ENCODE results near the gene SPDYC. TPM values are rescaled to one million over a fixed set of nuclear protein-coding genes. Genes with fewer than 3 reads are reported as not detected.
A peak's percentile ranks its signal among the peaks of the same experiment; 100 is the strongest.

The SPDYC gene
- total and polyA plus RNA-seq, 2 of the 13 experiments (the other 11 are each of a cell fraction or from before 2014, with no cell fraction given), result 0.15 to 0.33 TPM

DNA sequence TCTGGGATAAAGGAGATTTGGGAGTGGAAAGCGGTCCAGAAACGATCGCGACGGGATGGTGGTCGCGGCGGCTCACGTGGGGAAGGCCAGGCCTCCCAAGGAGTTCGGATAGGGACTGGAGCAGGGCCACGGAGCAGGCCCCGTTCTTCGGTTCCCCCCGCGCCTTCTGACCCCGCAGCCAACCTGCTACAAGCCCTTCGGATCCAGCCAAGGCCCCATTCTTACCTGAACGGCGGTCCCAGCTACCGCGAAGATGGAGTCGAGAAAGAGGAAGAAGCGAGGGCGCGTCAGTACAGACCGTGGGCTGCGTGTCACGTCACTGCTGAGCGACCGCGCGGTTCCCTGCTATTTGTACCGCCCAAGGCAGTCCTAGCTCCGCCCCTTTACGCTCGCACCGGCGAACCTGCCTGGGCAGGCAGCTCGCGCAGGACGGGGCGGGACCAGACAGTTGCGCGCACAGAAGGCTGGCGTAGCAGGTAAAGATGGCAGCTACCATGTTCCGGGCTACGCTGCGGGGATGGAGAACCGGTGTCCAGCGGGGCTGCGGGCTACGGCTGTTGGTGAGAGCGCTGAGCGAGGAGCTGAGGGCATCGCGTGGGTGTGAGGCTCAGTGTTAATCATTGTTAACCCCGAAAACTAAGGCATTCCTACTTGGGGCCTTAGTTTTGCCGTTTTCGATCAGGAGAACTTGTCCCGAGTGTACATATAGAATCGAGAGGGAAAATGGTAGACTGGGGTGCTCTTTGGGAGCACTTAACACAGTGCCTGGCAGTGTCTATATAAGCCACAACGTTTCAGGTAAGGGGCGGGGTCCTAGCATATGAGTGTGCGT is 48.0 kb upstream of the SPDYC start, which contains the start of the genes FAU and MRPL49 (continued):
- peak; percentile 87 for TF ChIP-seq ZNF687 (CRISPR knock-in tag; IDR thresholded peaks at IDR 0.05)
- peak; percentile 37; the same call in 1 of the 2 replicates for TF ChIP-seq RNF2 (conservative IDR thresholded peaks at IDR 0.05; ENCODE audit: low read depth)
- peak; percentile 60; the same call in 1 of the 2 replicates for TF ChIP-seq GATA4 (IDR thresholded peaks at IDR 0.05; ENCODE audit: borderline replicate concordance, low read depth)
- 0 out of 2 replicates have a peak, but pooled peaks have one; percentile 25 for TF ChIP-seq JUN (CRISPR knock-in tag; IDR thresholded peaks at IDR 0.05)
- peak; percentile 93 for TF ChIP-seq THAP11 (CRISPR knock-in tag; IDR thresholded peaks at IDR 0.05)
- peak; percentile 13; the same call in 1 of the 2 replicates for TF ChIP-seq ZNF709 (CRISPR knock-in tag; IDR thresholded peaks at IDR 0.05)
- TF ChIP-seq, protein P1, sequence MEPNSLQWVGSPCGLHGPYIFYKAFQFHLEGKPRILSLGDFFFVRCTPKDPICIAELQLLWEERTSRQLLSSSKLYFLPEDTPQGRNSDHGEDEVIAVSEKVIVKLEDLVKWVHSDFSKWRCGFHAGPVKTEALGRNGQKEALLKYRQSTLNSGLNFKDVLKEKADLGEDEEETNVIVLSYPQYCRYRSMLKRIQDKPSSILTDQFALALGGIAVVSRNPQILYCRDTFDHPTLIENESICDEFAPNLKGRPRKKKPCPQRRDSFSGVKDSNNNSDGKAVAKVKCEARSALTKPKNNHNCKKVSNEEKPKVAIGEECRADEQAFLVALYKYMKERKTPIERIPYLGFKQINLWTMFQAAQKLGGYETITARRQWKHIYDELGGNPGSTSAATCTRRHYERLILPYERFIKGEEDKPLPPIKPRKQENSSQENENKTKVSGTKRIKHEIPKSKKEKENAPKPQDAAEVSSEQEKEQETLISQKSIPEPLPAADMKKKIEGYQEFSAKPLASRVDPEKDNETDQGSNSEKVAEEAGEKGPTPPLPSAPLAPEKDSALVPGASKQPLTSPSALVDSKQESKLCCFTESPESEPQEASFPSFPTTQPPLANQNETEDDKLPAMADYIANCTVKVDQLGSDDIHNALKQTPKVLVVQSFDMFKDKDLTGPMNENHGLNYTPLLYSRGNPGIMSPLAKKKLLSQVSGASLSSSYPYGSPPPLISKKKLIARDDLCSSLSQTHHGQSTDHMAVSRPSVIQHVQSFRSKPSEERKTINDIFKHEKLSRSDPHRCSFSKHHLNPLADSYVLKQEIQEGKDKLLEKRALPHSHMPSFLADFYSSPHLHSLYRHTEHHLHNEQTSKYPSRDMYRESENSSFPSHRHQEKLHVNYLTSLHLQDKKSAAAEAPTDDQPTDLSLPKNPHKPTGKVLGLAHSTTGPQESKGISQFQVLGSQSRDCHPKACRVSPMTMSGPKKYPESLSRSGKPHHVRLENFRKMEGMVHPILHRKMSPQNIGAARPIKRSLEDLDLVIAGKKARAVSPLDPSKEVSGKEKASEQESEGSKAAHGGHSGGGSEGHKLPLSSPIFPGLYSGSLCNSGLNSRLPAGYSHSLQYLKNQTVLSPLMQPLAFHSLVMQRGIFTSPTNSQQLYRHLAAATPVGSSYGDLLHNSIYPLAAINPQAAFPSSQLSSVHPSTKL (CRISPR knock-in tag; IDR thresholded peaks at IDR 0.05), result peak; percentile 32; the same call in 1 of the 2 replicates
- peak; percentile 58; the same call in 1 of the 2 replicates for TF ChIP-seq CEBPG (CRISPR knock-in tag; IDR thresholded peaks at IDR 0.05)
- TF ChIP-seq, protein P2, sequence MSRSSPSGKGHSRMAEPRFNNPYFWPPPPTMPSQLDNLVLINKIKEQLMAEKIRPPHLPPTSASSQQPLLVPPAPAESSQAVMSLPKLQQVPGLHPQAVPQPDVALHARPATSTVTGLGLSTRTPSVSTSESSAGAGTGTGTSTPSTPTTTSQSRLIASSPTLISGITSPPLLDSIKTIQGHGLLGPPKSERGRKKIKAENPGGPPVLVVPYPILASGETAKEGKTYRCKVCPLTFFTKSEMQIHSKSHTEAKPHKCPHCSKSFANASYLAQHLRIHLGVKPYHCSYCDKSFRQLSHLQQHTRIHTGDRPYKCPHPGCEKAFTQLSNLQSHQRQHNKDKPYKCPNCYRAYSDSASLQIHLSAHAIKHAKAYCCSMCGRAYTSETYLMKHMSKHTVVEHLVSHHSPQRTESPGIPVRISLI (CRISPR knock-in tag; IDR thresholded peaks at IDR 0.05; ENCODE audit: borderline replicate concordance), result 0 out of 2 replicates have a peak, but pooled peaks have one; percentile 13
- TF ChIP-seq KMT2B (CRISPR knock-in tag; IDR thresholded peaks at IDR 0.05), result peak; percentile 83
- peak; percentile 37; the same call in 1 of the 2 replicates for TF ChIP-seq SP2 (CRISPR knock-in tag; IDR thresholded peaks at IDR 0.05)
- TF ChIP-seq, protein P3, sequence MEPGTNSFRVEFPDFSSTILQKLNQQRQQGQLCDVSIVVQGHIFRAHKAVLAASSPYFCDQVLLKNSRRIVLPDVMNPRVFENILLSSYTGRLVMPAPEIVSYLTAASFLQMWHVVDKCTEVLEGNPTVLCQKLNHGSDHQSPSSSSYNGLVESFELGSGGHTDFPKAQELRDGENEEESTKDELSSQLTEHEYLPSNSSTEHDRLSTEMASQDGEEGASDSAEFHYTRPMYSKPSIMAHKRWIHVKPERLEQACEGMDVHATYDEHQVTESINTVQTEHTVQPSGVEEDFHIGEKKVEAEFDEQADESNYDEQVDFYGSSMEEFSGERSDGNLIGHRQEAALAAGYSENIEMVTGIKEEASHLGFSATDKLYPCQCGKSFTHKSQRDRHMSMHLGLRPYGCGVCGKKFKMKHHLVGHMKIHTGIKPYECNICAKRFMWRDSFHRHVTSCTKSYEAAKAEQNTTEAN (CRISPR knock-in tag; conservative IDR thresholded peaks at IDR 0.05), result peak; percentile 29; the same call in 1 of the 2 replicates
- no peak for TF ChIP-seq TERF1 (CRISPR knock-in tag; IDR thresholded peaks at IDR 0.05)
- peak; percentile 77 for TF ChIP-seq AGO2 (optimal IDR thresholded peaks at IDR 0.05; ENCODE audit: low read depth, low read length)
- TF ChIP-seq SP1 (IDR thresholded peaks at IDR 0.05), result no peak
- TF ChIP-seq SP1 (CRISPR knock-in tag; IDR thresholded peaks at IDR 0.05), result peak; percentile 97
- TF ChIP-seq KDM5B (CRISPR knock-in tag; IDR thresholded peaks at IDR 0.05; ENCODE audit: borderline replicate concordance), result peak; percentile 65; the same call in 1 of the 2 replicates

Data from HepG2 (cell line).